Inflammatory macrophage treated with lipopolysaccharide for 4 hours (primary cell): ENCODE results near the gene TTBK2.
"Not testable (repeated sequence)": the region's sequence is repeated elsewhere in the genome, so short reads cannot be mapped to it uniquely, and the experiment has no call there.

ENCODE experiments used
- DNase-seq: peaks from one replicate; pipeline ENCODE4 v3.0.0-alpha.2; 2020

The TTBK2 gene

GRCh38 chr15:42820811-42821210 is 99.8 kb downstream of the TTBK2 start:
- no peak for DNase-seq

GRCh38 chr15:42819786-42820185 is 100.8 kb downstream of the TTBK2 start:
- DNase-seq, result no peak

GRCh38 chr15:42811433-42811832 is 109.1 kb downstream of the TTBK2 start:
- DNase-seq, result no peak

DNA sequence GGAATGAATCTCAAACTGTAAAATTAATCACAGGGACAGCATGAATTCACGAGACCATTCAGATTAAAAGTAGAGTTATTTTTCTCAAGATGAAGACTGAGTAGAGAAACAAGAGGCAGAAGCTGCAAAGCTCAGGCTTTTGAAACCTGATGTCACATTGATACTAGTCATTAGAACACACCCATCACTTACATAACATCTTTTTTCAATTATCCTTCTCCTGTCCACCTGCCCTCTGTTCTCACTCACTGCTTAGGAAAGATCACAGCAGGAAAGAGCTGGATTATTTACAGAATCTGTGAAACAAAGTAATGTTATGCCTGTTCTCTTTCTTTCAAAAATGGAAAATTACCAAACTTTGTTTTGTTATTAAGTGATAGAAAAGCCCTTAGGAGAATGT is 111.7 kb downstream of the TTBK2 start:
- no peak for DNase-seq

- no peak for DNase-seq
These were observed 115.3 kb downstream of the TTBK2 start for GRCh38 chr15:42805266-42805665.

- no peak for DNase-seq
These were observed 115.8 kb downstream of the TTBK2 start for GRCh38 chr15:42804739-42805138.

- no peak for DNase-seq
These were observed 117.1 kb downstream of the TTBK2 start for GRCh38 chr15:42803436-42803835.

DNA sequence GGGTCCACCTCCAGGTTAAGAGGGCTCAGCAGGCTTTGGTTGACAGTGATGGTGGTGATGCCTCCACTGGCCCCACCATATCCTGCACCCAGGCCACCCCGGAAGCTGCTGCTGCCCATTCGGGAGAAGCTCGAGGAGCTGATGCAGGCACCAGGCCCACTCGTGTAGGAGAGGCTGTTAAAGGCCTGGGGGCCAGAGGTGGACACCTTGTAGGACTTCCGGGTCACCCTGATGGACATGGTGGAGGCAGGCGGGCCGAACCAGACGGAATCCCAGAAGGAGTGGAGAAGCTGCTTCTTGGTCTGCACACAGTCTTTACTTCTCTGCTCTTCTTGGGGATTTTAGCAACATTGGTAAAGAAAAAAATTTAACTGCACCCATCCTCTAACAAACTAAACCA is 118.4 kb downstream of the TTBK2 start:
- DNase-seq, result no peak

DNA sequence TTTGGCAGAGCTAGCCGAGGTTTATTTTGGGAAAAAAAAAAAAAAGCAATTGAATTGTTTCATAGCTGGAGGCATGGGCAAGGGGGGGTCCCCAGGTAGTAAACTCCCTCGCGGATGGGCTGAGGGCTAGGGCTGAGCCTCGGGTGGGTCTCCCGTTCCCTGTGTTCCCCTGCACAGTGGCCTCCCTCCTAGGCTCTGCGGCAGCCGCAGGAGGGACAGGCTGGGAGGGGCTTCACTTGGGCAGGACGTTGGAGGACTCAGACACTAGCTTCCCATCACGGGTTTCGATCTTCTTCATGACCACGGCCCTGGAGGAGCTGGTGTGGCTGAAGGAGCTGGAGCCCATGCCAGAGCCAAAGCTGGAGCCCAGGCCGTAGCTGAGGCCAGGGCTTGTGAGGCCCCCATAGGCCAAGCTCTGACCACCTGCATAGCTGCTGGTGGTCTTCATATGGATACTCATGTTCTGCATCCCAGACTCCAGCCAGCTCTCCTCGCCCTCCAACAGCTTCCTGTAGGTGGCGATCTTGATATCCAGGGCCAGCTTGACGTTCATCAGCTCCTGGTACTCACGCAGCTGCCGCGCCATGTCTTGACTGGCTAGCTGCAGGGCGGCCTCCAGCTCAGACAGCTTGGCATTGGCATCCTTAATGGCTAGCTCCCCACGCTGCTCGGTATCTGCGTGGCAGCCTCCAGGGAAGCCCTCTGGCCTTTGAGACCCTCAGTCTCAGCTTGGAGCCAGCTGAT is 119.7 kb downstream of the TTBK2 start:
- peak; percentile 2 for DNase-seq

DNA sequence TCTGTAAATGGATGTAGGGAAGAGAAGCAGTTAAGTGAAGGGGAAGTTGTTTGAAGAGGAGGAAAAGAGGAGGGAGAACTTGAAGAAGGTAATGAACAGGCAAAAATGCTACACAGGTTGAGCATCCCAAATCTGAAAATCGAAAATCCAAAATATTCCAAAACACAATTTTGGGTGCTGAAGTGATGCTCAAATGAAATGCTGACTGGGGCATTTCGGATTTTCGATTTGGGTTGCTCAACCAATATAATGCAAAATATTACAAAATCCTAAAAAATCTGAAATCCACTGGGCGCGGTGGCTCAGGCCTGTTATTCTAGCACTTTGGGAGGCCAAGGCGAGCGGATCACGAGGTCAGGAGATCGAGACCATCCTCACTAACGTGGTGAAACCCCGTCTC is 121.8 kb downstream of the TTBK2 start:
- DNase-seq, result no peak

- no peak for DNase-seq
These were observed 123.4 kb downstream of the TTBK2 start for GRCh38 chr15:42796955-42797782.

DNA sequence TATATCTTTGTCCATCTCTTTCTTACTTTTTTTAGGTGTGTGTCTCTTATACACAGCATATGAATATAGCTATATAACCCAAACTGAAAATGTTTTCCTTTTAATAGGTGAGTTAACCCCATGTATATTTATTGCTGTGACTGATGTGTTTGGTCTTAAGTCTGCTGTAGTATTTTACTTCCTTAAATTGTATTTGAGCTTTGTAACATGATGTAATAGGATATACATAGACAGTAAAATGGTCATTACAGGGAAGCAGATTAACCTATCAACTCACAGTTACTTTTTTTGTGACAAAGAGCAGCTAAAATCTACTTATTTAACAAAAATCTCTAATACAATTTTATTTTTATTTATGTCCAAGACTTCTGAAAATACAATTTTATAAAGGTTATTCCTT is 131.9 kb downstream of the TTBK2 start:
- DNase-seq, result peak; percentile 42

DNA sequence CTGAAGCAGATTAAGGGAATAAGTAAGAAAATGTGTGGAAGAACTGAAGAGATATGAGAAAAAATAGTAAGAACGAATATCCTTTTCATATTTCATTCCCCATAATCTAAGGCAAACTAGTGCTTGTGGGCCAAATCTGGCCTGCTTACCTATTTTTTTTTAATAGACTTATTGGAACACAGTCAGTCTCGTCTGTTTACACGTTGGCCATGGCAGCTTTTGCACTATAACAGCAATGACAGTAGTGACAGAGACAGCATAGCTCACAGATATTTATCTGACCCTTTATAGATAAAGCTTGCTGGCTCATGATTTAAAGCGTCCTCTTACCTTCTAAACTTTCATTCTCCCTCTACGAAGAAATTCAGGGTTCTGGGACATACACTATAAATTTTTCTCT is 133.6 kb downstream of the TTBK2 start:
- DNase-seq, result no peak

DNA sequence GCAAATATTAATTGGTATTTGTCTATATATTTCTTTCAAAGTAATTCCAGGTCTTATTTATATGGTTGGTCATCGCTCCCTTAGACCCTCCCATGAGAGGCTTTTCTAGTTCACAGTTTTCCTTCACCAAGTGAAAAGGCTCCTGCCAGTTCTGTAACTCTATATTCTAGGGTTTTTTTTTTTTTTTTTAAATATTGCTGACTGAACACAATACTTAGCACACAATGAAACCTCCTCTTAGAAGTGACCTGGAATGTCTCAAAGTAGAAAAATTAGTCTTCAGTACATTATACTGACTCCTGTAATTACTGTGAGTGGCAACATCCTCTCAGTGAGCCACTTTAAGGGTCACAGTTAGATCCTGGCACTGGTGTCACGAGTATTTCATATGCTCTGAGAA is 135.0 kb downstream of the TTBK2 start:
- DNase-seq, result no peak

GRCh38 chr15:42784705-42785104 is 135.9 kb downstream of the TTBK2 start:
- no peak for DNase-seq

- DNase-seq, result no peak
These were observed 137.9 kb downstream of the TTBK2 start for GRCh38 chr15:42782716-42783115.

- no peak for DNase-seq
These were observed 145.2 kb downstream of the TTBK2 start for GRCh38 chr15:42775416-42775815.

DNA sequence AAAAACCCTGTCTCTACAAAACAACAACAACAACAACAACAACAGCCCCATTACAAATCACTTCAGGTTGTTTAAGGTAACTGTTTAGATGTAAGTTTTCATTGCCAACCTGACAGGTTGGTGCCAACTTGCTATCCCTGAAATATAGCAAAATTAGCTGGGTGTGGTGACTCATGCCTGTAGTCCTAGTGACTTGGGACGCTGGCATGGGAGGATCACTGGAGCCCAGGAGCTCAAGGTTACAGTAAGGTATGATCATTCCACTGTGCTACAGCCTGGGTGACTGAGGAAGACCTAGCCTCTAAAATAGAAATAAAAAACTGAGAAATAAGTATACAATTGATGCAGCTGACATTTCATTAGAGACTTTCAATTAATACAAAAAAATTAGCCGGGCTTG is 147.7 kb downstream of the TTBK2 start:
- no peak for DNase-seq

- no peak for DNase-seq
These were observed 148.4 kb downstream of the TTBK2 start for GRCh38 chr15:42772144-42772543.

GRCh38 chr15:42766109-42766508 is 154.5 kb downstream of the TTBK2 start:
- not testable (repeated sequence) for DNase-seq

- not testable (repeated sequence) for DNase-seq
These were observed 156.3 kb downstream of the TTBK2 start for GRCh38 chr15:42764154-42764731.

DNA sequence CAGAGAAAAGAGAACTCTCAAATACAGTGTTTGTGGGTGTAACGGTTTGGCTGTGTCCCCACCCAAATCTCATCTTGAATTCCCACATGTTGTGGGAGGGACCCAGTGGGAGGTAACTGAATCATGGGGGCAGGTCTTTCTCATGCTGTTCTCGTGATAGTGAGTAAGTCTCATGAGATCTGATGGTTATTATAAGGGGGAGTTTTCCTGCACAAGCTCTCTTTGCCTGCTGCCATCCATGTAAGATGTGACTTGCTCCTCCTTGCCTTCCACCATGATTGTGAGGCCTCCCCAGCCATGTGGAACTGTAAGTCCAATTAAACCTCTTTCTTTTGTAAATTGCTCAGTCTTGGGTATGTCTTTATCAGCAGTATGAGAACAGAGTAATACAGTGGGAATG is 158.8 kb downstream of the TTBK2 start:
- DNase-seq, result not testable (repeated sequence)

- DNase-seq, result no peak
These were observed 159.8 kb downstream of the TTBK2 start for GRCh38 chr15:42760759-42761158.

DNA sequence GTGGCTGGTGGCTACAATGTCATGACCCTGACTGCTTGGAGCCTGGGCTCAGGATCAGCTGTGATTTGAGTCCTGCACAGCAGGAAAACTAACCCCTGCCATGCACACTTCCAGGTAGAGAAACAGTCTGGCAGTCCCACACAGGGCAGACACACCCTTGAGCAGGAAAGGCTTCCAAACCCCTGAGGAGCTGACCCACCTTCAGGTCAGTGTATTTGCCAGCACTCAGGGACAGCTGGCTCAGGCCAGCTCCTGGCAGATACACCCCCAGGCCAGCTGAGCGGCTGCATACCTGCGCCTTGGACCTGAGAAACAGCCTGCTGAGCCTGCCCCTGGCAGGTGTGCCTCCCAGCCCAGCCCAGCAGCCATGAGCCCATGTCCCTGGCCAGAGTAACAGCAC is 161.5 kb downstream of the TTBK2 start:
- no peak for DNase-seq
